Upper lobe of right lung (tissue), 1 donor: ENCODE measurements around the gene SDR42E2. TPM values are rescaled to one million over a fixed set of nuclear protein-coding genes. Genes with fewer than 3 reads are reported as not detected.

Source experiments
- ATAC-seq: fragments of 200-7000 bp; cut with Tn5 transposase; one replicate; pipeline ENCODE4 v1.9.1; 2020; ENCODE audit warnings: mild to moderate bottlenecking, moderate library complexity
- DNase-seq: peaks from one replicate; pipeline ENCODE4 v3.0.0-alpha.2; 2020
- H3K27ac ChIP-seq: fragments of 200-600 bp; one replicate; pipeline ENCODE4 v1.8.0; 2022
- H3K27me3 ChIP-seq: fragments of 200-600 bp; one replicate; pipeline ENCODE4 v1.8.0; 2022; ENCODE audit warnings: mild to moderate bottlenecking
- H3K36me3 ChIP-seq: fragments of 200-600 bp; one replicate; pipeline ENCODE4 v1.8.0; 2022
- H3K4me1 ChIP-seq: fragments of 200-600 bp; one replicate; pipeline ENCODE4 v1.8.0; 2022
- H3K4me3 ChIP-seq: fragments of 200-600 bp; one replicate; pipeline ENCODE4 v1.8.0; 2022; ENCODE audit warnings: mild to moderate bottlenecking
- H3K9me3 ChIP-seq: fragments of 200-600 bp; one replicate; pipeline ENCODE4 v1.8.0; 2022
- intact Hi-C: fragments of 100-400 bp; cut with DNase I; formaldehyde crosslinking; loops from one replicate; pipeline ENCODE4 v1.11.0; 2022
- total RNA-seq: library from RNA; stranded (reverse); fragmentation: NEBNext Ultra II Directional; extraction: Animal tissue kit (Norgen Biotek cat#: 25700); gene quantifications from one replicate; pipeline ENCODE4 v1.2.1, GENCODE V29; 2021
- TF ChIP-seq, protein P1 (sequence below): fragments of 200-600 bp; IDR thresholded peaks from one replicate; pipeline ENCODE4 v1.8.0; 2022; ENCODE audit warnings: antibody characterized with exemption
- donor health status: DM: no; HTN: yes; CAD: no; lungs with severe emphysema.

SDR42E2 gene
- total RNA-seq, 1 donor from 2014 or later, result 0.14 TPM

GRCh38 chr16:22184615-22184968 lies 22.3 kb downstream of the SDR42E2 start:
- peaks cover 16% of the 10 kb centered on the region for H3K4me1 ChIP-seq
- H3K9me3 ChIP-seq, result no peaks in the 10 kb centered on the region
- TF ChIP-seq, protein P1, sequence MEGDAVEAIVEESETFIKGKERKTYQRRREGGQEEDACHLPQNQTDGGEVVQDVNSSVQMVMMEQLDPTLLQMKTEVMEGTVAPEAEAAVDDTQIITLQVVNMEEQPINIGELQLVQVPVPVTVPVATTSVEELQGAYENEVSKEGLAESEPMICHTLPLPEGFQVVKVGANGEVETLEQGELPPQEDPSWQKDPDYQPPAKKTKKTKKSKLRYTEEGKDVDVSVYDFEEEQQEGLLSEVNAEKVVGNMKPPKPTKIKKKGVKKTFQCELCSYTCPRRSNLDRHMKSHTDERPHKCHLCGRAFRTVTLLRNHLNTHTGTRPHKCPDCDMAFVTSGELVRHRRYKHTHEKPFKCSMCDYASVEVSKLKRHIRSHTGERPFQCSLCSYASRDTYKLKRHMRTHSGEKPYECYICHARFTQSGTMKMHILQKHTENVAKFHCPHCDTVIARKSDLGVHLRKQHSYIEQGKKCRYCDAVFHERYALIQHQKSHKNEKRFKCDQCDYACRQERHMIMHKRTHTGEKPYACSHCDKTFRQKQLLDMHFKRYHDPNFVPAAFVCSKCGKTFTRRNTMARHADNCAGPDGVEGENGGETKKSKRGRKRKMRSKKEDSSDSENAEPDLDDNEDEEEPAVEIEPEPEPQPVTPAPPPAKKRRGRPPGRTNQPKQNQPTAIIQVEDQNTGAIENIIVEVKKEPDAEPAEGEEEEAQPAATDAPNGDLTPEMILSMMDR, result no peak
- no peaks in the 10 kb centered on the region for H3K36me3 ChIP-seq
- ATAC-seq, result no peak
- no peak overlapping the region for H3K27ac ChIP-seq
- DNase-seq, result no peak
- no peak overlapping the region for H3K4me3 ChIP-seq
- no peaks in the 10 kb centered on the region for H3K27me3 ChIP-seq
- intact Hi-C loops, result loop anchor here (10.0 kb wide), 1 partner anchor 80 kb away; no protein-coding TSS in a partner anchor

DNA sequence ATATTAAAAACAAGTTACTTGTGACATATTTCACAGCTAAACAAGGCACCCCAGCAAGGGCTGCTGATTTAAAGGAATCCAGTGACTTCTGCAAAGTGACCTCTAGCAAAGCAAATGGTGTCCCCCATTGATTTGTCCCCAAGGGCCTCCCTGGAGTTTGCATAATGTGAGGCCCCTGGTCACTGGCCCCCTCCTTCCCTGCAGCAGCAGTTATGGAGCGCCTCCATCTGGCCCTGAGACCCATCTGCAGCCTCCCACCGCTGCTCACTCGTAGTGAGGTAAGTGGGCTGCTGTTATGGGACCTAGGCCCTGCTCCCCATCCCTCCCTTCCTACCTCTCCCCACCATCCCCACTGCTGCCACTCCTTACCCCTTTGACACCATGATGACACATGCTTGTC lies 24.2 kb downstream of the SDR42E2 start:
- ATAC-seq, result no peak
- TF ChIP-seq, protein P1, result no peak
- H3K4me1 ChIP-seq, result peaks cover 18% of the 10 kb centered on the region
- H3K4me3 ChIP-seq, result no peak overlapping the region
- intact Hi-C loops, result loop anchor here (5.0 to 10.0 kb wide), 2 partner anchors 82 to 184 kb away; partner anchors contain the start of gene PDZD9
- no peaks in the 10 kb centered on the region for H3K36me3 ChIP-seq
- no peak for DNase-seq
- no peaks in the 10 kb centered on the region for H3K27me3 ChIP-seq
- no peak overlapping the region for H3K27ac ChIP-seq
- H3K9me3 ChIP-seq, result no peaks in the 10 kb centered on the region

DNA sequence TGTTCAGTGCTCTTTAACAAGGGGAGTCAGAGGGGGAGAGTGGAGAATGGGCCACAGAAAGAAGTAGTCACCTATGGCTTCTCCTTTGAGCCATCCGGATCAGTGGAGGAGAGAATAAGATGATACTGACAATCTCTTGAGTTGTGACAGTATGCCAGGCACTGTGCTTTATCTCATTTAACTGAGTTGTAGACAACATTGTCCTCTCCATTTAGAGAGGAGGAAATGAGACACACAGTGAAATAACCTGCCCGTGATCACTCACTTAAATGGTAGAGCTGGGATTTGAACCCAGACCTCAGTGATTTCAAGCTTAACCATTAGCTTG lies 25.9 kb downstream of the SDR42E2 start:
- Histone ChIP-seq H3K27me3 (no peaks in the 10 kb centered on the region), H3K4me3 (no peak overlapping the region), H3K9me3 (no peaks in the 10 kb centered on the region), H3K4me1 (peaks cover 28% of the 10 kb centered on the region), H3K27ac (peak overlapping the region; percentile 12), H3K36me3 (no peaks in the 10 kb centered on the region)
- intact Hi-C loops, result loop anchor here (5.0 to 10.0 kb wide), 2 partner anchors 83 to 186 kb away; partner anchors contain the start of gene PDZD9
- TF ChIP-seq, protein P1, result no peak
- DNase-seq, result no peak
- no peak for ATAC-seq

DNA sequence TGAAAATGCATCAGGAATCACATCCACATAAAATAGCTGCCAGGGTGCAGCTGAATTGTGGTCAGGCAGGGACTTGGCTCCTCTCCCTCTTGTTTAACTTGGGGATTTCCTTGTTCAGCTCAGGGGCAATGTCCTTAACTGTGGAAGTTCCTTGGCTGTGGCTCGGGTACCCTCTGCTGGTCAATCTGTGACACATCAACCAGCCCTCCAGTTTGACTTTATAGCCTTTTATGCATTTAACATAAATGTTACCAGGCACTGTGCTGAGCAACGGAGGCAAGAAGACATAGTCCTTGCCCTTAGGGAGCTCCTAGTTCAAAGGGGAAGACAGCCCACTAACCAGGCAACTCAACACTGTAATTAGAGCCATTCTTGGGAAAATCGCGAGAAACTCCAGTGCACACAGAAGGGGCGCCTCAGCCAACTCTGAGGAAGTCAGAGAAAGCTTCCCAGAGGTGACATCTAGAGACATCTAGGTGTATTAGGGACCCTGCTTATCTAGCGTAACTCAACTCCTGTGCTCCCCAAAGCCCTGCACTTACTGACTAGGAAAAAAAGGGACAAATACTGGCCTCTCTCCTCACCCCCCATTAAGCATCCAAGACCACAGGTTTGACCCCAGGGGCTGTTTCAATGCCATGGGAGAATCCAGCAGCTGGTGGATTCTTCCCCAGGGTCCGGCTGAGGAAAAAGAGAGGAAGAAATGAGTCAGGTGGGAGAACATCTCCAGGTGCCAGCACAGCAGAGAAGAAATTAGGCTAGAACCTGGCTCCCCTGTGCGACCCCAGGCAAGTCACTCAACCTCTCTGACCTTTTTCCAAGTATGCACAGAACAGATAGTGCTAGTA lies 26.5 kb downstream of the SDR42E2 start:
- peak overlapping the region; percentile 92 for H3K27ac ChIP-seq
- peaks cover 28% of the 10 kb centered on the region for H3K4me1 ChIP-seq
- TF ChIP-seq, protein P1, result peak; percentile 83
- no peaks in the 10 kb centered on the region for H3K36me3 ChIP-seq
- no peaks in the 10 kb centered on the region for H3K9me3 ChIP-seq
- no peak overlapping the region for H3K4me3 ChIP-seq
- DNase-seq (peak; percentile 70), ATAC-seq (peak; percentile 2)
- no peaks in the 10 kb centered on the region for H3K27me3 ChIP-seq
- intact Hi-C loops, result loop anchor here (5.0 to 10.0 kb wide), 2 partner anchors 84 to 187 kb away; partner anchors contain the start of gene PDZD9

DNA sequence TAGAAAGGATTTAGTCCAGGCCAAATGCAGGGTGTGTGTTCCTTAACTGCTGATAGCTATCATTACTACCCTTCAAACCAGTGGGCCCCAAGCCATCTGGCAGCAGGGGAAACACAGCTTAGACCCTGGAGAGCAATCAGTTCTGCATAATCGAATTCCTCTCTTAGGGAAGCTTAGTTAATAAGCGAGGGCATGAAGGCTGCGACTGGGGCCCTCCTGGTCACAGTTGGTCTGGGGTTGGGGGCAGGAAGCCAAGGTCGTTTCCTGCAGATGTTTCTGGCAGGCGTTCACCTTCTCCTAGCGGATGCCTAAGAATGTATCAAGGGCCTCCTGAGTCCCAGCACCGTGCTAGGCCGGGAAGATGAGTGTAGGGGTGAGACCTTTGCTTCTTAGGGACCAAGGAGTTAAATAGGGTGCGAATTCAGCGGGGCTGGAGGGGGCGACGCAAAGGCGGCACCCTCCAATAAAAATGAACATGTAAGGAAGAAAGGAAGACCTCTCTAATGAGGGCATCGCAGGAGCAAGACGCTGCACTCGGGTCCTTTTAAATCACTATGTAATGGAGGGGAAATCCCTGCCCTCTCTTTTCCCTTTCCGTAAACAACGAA lies 27.3 kb downstream of the SDR42E2 start:
- H3K27me3 ChIP-seq, result no peaks in the 10 kb centered on the region
- H3K4me3 ChIP-seq, result peak overlapping the region; percentile 73
- intact Hi-C loops, result loop anchor here (5.0 to 10.0 kb wide), 2 partner anchors 85 to 187 kb away; partner anchors contain the start of gene PDZD9
- H3K27ac ChIP-seq, result peak overlapping the region; percentile 92
- TF ChIP-seq, protein P1, result no peak
- H3K4me1 ChIP-seq, result peaks cover 28% of the 10 kb centered on the region
- ATAC-seq (no peak), DNase-seq (peak; percentile 68)
- H3K9me3 ChIP-seq, result no peaks in the 10 kb centered on the region
- H3K36me3 ChIP-seq, result no peaks in the 10 kb centered on the region
